ENCODE measurements around the gene KIZ.

GRCh38 chr20:21090721-21091120 is 35.2 kb upstream of the KIZ start:
- TF ChIP-seq CTCF (conservative IDR thresholded peaks at IDR 0.05; ENCODE audit: low read depth in 2 of 2) (no peak), POLR2AphosphoS5 (IDR thresholded peaks at IDR 0.05; ENCODE audit: low read depth) (no peak)

All from GM23338 (cell line).